Measurements from ENCODE around the gene ADGRL1. TPM values are rescaled to one million over a fixed set of nuclear protein-coding genes. Genes with fewer than 3 reads are reported as not detected.

The ADGRL1 gene
- total RNA-seq, 2 experiments from 2014 or later, result 22.2 to 23.9 TPM

DNA sequence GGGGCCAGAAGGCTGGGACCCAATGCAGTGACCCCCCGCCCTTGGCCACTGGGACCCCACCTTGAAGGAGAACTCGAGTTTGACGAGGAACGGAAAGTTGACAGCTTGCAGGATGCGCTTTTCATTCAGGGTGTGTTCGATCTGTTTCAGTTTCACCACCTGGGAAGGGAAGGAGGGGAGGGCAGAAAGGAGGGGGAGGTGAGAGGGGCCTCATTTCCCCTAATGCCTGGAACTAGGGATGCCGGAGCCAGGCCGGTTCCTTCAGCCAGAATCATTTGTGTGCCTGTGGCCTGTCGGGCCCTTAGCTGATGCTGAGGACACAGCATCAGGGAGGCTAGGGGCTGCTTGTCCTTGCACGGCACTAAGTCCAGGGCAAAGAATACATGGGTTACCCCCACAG, 103.2 kb downstream of the ADGRL1 start:
- Histone ChIP-seq H3K36me3 (ENCODE audit: insufficient read depth, low read length) (peaks cover 43% of the 10 kb centered on the region), H3K27ac (ENCODE audit: low read depth in 1 of 2, low read length in 2 of 2) (no peak overlapping the region), H3K9me3 (ENCODE audit: control insufficient read depth in 1 of 2, insufficient read depth in 1 of 2, low read length in 2 of 2) (no peaks in the 10 kb centered on the region), H3K4me3 (ENCODE audit: low read length) (no peak overlapping the region), H3K27me3 (ENCODE audit: control insufficient read depth in 1 of 2, insufficient read depth in 2 of 2, low read length in 2 of 2) (no peaks in the 10 kb centered on the region), H3K4me1 (ENCODE audit: insufficient read depth, low read length) (no peaks in the 10 kb centered on the region)
- H3K27me3 Mint-ChIP-seq, result no peaks in the 10 kb centered on the region
- DNase-seq, result no peak
- peaks cover 22% of the 10 kb centered on the region for H3K36me3 Mint-ChIP-seq (ENCODE audit: low read depth)
- CTCF ChIA-PET, result interaction anchor here (1.4 kb wide), 2 partner anchors 10 to 34 kb away, joined by 3 read pairs; partner anchors contain the start of gene ASF1B
- no peaks in the 10 kb centered on the region for H3K4me1 Mint-ChIP-seq (ENCODE audit: low read depth)
- no peak overlapping the region for H3K4me3 Mint-ChIP-seq
- intact Hi-C loops (cut with DNase I, micrococcal nuclease), result no loop called here
- no peak overlapping the region for H3K27ac Mint-ChIP-seq
- no peak for ATAC-seq (ENCODE audit: poor library complexity)
- no peaks in the 10 kb centered on the region for H3K9me3 Mint-ChIP-seq
- TF ChIP-seq, protein P1, sequence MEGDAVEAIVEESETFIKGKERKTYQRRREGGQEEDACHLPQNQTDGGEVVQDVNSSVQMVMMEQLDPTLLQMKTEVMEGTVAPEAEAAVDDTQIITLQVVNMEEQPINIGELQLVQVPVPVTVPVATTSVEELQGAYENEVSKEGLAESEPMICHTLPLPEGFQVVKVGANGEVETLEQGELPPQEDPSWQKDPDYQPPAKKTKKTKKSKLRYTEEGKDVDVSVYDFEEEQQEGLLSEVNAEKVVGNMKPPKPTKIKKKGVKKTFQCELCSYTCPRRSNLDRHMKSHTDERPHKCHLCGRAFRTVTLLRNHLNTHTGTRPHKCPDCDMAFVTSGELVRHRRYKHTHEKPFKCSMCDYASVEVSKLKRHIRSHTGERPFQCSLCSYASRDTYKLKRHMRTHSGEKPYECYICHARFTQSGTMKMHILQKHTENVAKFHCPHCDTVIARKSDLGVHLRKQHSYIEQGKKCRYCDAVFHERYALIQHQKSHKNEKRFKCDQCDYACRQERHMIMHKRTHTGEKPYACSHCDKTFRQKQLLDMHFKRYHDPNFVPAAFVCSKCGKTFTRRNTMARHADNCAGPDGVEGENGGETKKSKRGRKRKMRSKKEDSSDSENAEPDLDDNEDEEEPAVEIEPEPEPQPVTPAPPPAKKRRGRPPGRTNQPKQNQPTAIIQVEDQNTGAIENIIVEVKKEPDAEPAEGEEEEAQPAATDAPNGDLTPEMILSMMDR (IDR thresholded peaks at IDR 0.05), result no peak
- POLR2A ChIA-PET, result no interaction called here

DNA sequence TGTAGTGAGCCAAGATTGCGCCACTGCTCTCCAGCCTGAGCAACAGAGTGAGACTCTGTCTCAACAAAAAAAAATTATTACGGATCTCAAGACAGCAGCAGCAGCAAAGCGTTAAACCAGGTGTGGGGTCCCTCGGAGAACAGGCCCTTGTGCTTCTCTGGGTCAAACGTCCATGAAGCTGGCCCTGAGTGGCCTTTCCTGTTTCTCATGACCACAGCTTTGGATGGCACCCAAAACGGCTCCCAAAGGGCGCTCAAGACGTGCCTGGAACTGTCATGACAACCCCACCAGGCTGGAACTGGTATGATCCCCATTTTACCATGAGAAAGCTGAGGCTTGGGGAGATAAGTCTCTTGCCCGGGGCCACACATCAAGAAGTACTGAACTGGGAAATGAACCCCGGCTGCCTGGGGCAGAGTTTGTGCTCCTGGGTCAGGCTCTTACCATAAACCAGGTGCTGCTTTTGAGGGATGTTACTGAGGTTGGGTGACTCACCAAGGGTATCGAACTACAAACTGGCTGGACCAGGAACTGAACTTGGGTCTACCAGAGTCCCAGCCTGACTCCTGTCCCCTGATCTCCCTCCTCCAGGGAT, 103.8 kb downstream of the ADGRL1 start:
- H3K4me3 ChIP-seq (ENCODE audit: low read length), result no peak overlapping the region
- H3K9me3 Mint-ChIP-seq, result no peaks in the 10 kb centered on the region
- no peaks in the 10 kb centered on the region for H3K4me1 ChIP-seq (ENCODE audit: insufficient read depth, low read length)
- no peak for ATAC-seq (ENCODE audit: poor library complexity)
- H3K27ac ChIP-seq (ENCODE audit: low read depth in 1 of 2, low read length in 2 of 2), result no peak overlapping the region
- intact Hi-C loops (cut with DNase I, micrococcal nuclease), result no loop called here
- ChIA-PET CTCF (interaction anchor here (1.4 kb wide), 1 partner anchor 11 kb away, joined by 3 read pairs; no protein-coding TSS in a partner anchor), POLR2A (no interaction called here)
- H3K36me3 ChIP-seq (ENCODE audit: insufficient read depth, low read length), result peaks cover 42% of the 10 kb centered on the region
- H3K4me1 Mint-ChIP-seq (ENCODE audit: low read depth), result no peaks in the 10 kb centered on the region
- DNase-seq, result no peak
- no peak overlapping the region for H3K4me3 Mint-ChIP-seq
- no peaks in the 10 kb centered on the region for H3K27me3 ChIP-seq (ENCODE audit: control insufficient read depth in 1 of 2, insufficient read depth in 2 of 2, low read length in 2 of 2)
- H3K9me3 ChIP-seq (ENCODE audit: control insufficient read depth in 1 of 2, insufficient read depth in 1 of 2, low read length in 2 of 2), result no peaks in the 10 kb centered on the region
- peaks cover 28% of the 10 kb centered on the region for H3K36me3 Mint-ChIP-seq (ENCODE audit: low read depth)
- no peak overlapping the region for H3K27ac Mint-ChIP-seq
- TF ChIP-seq, protein P1 (IDR thresholded peaks at IDR 0.05), result no peak
- no peaks in the 10 kb centered on the region for H3K27me3 Mint-ChIP-seq

DNA sequence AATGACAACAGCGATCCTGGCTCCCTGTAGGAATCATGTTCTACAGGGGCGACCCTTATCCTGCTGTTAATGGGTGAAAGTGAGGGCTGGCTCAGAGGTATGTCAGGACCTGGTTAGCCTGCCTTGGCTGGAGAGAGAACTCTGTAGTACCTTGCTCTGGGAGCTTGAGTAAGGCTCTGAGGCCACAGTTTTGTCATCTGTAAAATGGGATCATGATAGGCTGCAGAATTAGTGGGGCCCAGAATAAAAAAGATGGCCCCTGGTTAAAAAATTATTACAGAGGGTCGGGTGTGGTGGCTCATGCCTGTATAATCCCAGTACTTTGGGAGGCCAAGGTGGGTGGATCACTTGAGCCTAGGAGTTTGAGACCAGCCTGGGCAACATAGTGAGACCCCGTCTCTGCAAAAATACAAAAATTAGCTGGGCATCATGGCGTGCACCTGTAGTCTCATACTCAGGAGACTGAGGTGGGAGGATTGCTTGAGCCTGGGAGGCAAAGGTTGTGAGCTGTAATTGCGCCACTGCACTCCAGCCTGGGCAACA, 104.9 kb downstream of the ADGRL1 start:
- Mint-ChIP-seq H3K36me3 (ENCODE audit: low read depth) (peaks cover 36% of the 10 kb centered on the region), H3K9me3 (no peaks in the 10 kb centered on the region), H3K4me3 (no peak overlapping the region), H3K4me1 (ENCODE audit: low read depth) (no peaks in the 10 kb centered on the region), H3K27me3 (no peaks in the 10 kb centered on the region), H3K27ac (no peak overlapping the region)
- POLR2A ChIA-PET, result no interaction called here
- DNase-seq, result no peak
- peaks cover 48% of the 10 kb centered on the region for H3K36me3 ChIP-seq (ENCODE audit: insufficient read depth, low read length)
- H3K9me3 ChIP-seq (ENCODE audit: control insufficient read depth in 1 of 2, insufficient read depth in 1 of 2, low read length in 2 of 2), result no peaks in the 10 kb centered on the region
- H3K27ac ChIP-seq (ENCODE audit: low read depth in 1 of 2, low read length in 2 of 2), result no peak overlapping the region
- TF ChIP-seq, protein P1 (IDR thresholded peaks at IDR 0.05), result no peak
- CTCF ChIA-PET, result no interaction called here
- H3K27me3 ChIP-seq (ENCODE audit: control insufficient read depth in 1 of 2, insufficient read depth in 2 of 2, low read length in 2 of 2), result no peaks in the 10 kb centered on the region
- ATAC-seq (ENCODE audit: poor library complexity), result no peak
- intact Hi-C loops (cut with DNase I, micrococcal nuclease), result no loop called here
- H3K4me1 ChIP-seq (ENCODE audit: insufficient read depth, low read length), result no peaks in the 10 kb centered on the region
- H3K4me3 ChIP-seq (ENCODE audit: low read length), result no peak overlapping the region

Other genes starting within 250 kb of the ADGRL1 start
- gene RFX1, start 199.8 kb downstream of the ADGRL1 start, total RNA-seq, result 10 to 100 TPM; 14.6 to 16.3 TPM
- gene RLN3, start 178.0 kb downstream of the ADGRL1 start, total RNA-seq, result not detected
- 10 to 100 TPM; 25.0 to 26.7 TPM for gene IL27RA, start 174.4 kb downstream of the ADGRL1 start, total RNA-seq
- gene PALM3, start 144.1 kb downstream of the ADGRL1 start, total RNA-seq, result under 1 TPM in 1 of 2 experiments, not detected in 1; 0.25 TPM
- gene MISP3, start 133.4 kb downstream of the ADGRL1 start, total RNA-seq, result under 1 TPM; 0.39 to 0.49 TPM
- gene C19orf67, start 120.4 kb downstream of the ADGRL1 start, total RNA-seq, result not detected
- 10 to 100 TPM; 29.4 to 30.1 TPM for gene SAMD1, start 115.4 kb downstream of the ADGRL1 start, total RNA-seq
- gene PRKACA, start 88.4 kb downstream of the ADGRL1 start, total RNA-seq, result 10 to 100 TPM; 27.4 to 29.8 TPM
- gene ASF1B, start 69.6 kb downstream of the ADGRL1 start, total RNA-seq, result under 1 TPM; 0.59 to 0.77 TPM
- 100 to 1,000 TPM; 745 to 751 TPM for gene ADGRE5, start 175.3 kb upstream of the ADGRL1 start, total RNA-seq
- 100 to 1,000 TPM; 296 to 299 TPM for gene DDX39A, start 213.2 kb upstream of the ADGRL1 start, total RNA-seq
- 100 to 1,000 TPM; 171 TPM for gene PKN1, start 227.1 kb upstream of the ADGRL1 start, total RNA-seq

All from CD4-positive, alpha-beta T cell (primary cell).